ENCODE measurements around the gene SCYGR8.
"Not testable (repeated sequence)": the region's sequence is repeated elsewhere in the genome, so short reads cannot be mapped to it uniquely, and the experiment has no call there.

SCYGR8 gene

GRCh38 chr2:227745594-227745993 is at the start of gene SCYGR8:
Gene SCYGR8, plus strand, starts transcription at chr2:227745894. Its CDS starts 0 bp downstream, at chr2:227745894.
- DNase-seq: no peak

- no peak for DNase-seq
These were observed 48.6 kb upstream of the SCYGR8 start for GRCh38 chr2:227696990-227697679.

DNA sequence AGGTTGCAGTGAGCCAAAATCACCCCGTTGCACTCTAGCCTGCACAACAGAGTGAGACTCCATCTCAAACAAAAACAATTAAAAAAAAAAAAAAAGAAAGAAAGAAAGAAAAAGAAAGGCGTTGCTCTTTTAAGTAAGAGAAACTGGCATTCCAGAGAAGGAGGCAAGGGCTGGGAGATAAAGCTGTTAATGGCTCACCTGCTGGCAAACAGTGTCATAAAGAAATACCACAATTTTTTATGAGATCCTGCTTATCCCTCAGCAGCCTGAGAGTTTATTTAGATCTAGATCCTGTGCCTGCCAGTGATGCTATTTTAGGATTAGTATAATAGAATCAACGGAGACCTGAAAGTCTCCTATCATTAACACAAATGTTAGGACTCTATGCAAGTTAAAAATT is 44.1 kb upstream of the SCYGR8 start:
- DNase-seq: no peak

DNA sequence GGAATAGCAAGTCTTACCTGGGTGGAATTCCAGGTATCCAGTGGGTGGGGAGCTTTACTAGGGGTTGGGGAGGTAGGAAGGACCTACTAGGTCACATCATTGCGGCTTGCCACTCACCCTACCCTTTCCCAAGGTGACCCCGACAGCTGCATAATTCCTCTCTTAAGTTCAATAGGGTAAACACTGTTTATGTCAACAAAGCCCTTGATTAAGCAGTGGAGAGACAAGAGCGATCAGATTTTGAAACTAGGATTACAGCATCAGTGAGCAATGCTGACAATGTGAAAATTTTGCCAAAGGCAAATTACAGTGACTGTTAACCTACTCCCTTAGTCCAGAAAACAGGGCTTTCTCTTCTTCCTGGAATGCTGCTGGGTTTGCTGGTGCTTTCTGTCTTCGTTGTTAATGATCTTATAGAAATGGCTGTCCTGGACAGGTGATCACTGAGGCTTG is 42.4 kb upstream of the SCYGR8 start:
- DNase-seq: no peak

GRCh38 chr2:227703961-227704360 is 41.7 kb upstream of the SCYGR8 start:
- DNase-seq: no peak

DNA sequence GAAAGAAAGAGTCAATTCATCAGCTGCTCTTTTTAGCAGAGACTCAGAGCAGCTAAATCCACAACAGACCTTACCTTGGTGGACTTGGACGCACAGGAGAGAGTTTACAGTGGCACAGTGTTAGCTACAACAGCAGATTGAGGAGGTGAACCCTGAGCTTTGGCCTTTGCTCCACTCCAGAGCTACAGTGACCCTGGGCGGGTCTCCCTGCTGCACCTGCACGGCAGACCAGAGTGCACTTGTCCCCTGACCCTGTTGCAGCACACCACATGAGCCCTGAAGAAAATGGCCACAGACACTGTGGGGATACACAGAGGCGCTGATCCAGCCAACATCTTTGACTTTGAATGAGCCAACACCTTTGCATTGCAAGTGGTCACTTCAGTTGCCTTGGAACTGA is 38.8 kb upstream of the SCYGR8 start:
- DNase-seq: no peak

DNA sequence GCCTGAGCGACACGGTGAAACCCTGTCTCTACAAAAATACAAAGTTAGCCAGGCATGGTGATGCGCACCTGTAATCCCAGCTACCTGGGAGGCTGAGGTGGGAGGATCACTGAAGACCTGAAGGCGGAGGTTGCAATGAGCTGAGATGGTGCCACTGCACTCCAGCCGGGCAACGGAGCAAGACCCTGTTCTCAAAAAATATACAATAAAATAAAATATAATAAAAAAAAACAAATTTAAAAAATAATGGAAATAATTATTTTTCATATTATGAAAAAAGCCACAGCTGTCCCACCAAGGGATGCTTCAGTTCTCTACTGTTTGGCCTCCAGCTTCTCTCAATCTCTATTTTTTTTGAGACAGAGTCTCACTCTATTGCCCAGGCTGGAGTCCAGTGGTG is 38.3 kb upstream of the SCYGR8 start:
- no peak for DNase-seq

- no peak for DNase-seq
These were observed 34.7 kb upstream of the SCYGR8 start for GRCh38 chr2:227710986-227711385.

DNA sequence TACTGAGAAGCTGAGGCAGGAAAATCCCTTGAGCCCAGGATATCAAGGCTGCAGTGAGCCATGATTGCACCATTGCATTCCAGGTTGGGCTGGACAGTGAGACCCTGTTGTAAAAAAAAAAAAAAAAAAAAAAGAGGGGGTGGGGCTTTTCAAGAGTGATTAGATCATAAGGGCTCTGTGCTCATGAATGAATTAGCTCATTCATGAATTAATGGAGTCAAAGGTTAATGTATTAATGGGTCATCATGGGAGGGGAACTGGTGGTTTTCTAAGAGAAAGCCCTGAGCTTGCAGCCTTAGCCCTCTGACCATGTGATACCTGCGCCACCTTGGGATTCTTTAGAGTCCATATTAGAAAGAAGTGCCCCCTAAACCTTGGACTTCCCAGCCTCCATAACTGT is 32.4 kb upstream of the SCYGR8 start:
- no peak for DNase-seq

- DNase-seq: no peak
These were observed 29.2 kb upstream of the SCYGR8 start for GRCh38 chr2:227716501-227716900.

- peak; percentile 4 to 7 for DNase-seq
These were observed 27.8 kb upstream of the SCYGR8 start, which contains the start of gene SLC19A3 for GRCh38 chr2:227717687-227718567. Gene SLC19A3, minus strand, starts transcription at chr2:227718028. Its CDS starts 15,710 bp downstream, at chr2:227702318.

DNA sequence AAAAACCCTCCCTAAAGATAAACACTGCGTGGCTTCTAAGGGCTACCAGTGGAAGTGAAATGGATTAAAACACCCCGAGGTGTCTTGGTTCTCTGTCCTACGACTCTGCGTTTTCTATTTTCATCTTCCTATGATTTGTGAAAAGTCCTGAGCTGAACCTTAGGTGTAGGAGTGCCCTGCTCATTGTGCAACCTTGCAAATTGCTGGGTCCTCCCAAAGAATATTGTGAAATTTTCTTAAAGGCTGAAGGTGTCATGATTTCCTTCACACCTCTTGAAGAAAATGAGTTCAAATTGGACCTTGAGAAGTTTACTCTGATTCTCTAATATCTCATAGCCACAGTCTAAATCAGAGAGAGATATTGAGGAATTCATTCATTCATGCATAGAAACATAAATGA is 26.1 kb upstream of the SCYGR8 start:
- no peak for DNase-seq

- DNase-seq: no peak
These were observed 25.0 kb upstream of the SCYGR8 start for GRCh38 chr2:227720680-227721079.

- DNase-seq: not testable (repeated sequence)
These were observed 22.9 kb upstream of the SCYGR8 start for GRCh38 chr2:227722821-227723220.

- no peak for DNase-seq
These were observed 21.2 kb upstream of the SCYGR8 start, which contains the start of gene SCYGR6 for GRCh38 chr2:227724394-227725039. Gene SCYGR6, minus strand, starts transcription at chr2:227724757. Its CDS starts 0 bp downstream, at chr2:227724757.

- DNase-seq: no peak
These were observed 17.7 kb upstream of the SCYGR8 start, which contains the start of gene SCYGR7 for GRCh38 chr2:227728035-227728434. Gene SCYGR7, plus strand, starts transcription at chr2:227728335. Its CDS starts 0 bp downstream, at chr2:227728335.

DNA sequence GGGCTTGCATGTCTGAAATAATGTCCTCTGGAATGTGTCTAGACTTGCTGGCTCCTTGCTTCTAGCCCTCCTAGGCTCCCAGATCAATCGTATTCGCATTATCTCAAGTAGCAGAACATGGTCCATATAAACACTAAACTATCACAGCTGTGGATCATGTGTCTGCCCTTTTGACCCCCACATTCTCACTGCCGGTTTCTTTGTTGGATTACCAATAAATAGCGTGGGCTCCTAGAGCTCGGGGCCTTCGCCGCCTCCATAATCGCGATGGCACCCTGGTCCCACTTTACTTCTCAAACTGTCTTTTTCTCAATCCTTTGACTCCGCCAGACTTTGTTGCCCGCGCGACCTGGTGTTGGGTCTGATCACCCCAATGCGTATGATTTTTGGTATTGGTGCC is 6.3 kb upstream of the SCYGR8 start:
- no peak for DNase-seq

DNA sequence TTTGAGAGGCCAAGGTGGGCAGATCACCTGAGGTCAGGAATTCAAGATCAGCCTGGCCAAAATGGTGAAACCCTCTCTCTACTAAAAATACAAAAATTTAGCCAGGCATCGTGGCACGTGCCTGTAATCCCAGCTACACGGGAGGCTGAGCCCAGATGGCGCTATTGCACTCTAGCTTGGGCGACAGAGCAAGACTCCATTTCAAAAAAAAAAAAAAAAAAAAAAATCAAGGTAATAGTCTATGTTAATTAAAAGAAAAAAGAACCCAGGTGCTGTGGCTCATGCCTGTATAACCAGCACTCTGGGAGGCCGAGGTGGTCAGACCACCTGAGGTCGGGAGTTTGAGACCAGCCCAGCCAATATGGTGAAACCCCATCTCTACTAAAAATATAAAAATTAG is 5.0 kb upstream of the SCYGR8 start:
- not testable (repeated sequence) for DNase-seq

GRCh38 chr2:227748079-227748478 is 2.4 kb downstream of the SCYGR8 start:
- DNase-seq: no peak

- DNase-seq: not testable (repeated sequence)
These were observed 10.6 kb downstream of the SCYGR8 start for GRCh38 chr2:227756261-227756660.

GRCh38 chr2:227759411-227760118 is 13.9 kb downstream of the SCYGR8 start:
- no peak for DNase-seq

- no peak for DNase-seq
These were observed 16.2 kb downstream of the SCYGR8 start for GRCh38 chr2:227761740-227762476.

Data from stimulated activated CD4-positive, alpha-beta T cell treated with anti-CD3 and anti-CD28 coated beads, Interleukin-2, amount 100 ng/mL, for 48 hours (primary cell).